HUES48 (cell line): ENCODE results near the gene TPO.

Experiments
- H3K27ac ChIP-seq: one replicate; pipeline ENCODE4 v1.7.0; 2013; ENCODE audit warnings: low read depth, low read length, inconsistent platforms
- H3K27me3 ChIP-seq: 2 replicates; pipeline ENCODE4 v1.6.1; 2013; ENCODE audit warnings: mild to moderate bottlenecking, low read length; ENCODE audit not compliant: control insufficient read depth, insufficient read depth
- H3K36me3 ChIP-seq: 2 replicates; pipeline ENCODE4 v1.6.1; 2013; ENCODE audit warnings: low read length; ENCODE audit not compliant: control insufficient read depth, insufficient read depth
- H3K4me1 ChIP-seq: 2 replicates; pipeline ENCODE4 v1.6.1; 2013; ENCODE audit warnings: mild to moderate bottlenecking, low read length; ENCODE audit not compliant: control insufficient read depth, insufficient read depth
- H3K4me3 ChIP-seq: 2 replicates; pipeline ENCODE4 v1.5.1; 2013; ENCODE audit warnings: mild to moderate bottlenecking, low read depth, low read length
- H3K9ac ChIP-seq: 2 replicates; pipeline ENCODE4 v1.6.1; 2013; ENCODE audit warnings: mild to moderate bottlenecking, low read depth, low read length, moderate library complexity
- H3K9me3 ChIP-seq: 2 replicates; pipeline ENCODE4 v1.6.1; 2013; ENCODE audit warnings: low read length; ENCODE audit not compliant: control insufficient read depth, insufficient read depth

The TPO gene

GRCh38 chr2:1539441-1539840, 126.2 kb downstream of the TPO start:
- Histone ChIP-seq H3K27me3 (no peaks in the 10 kb centered on the region), H3K36me3 (no peaks in the 10 kb centered on the region), H3K9me3 (no peaks in the 10 kb centered on the region), H3K9ac (no peak overlapping the region), H3K4me1 (no peaks in the 10 kb centered on the region), H3K4me3 (no peak overlapping the region), H3K27ac (no peak overlapping the region)

GRCh38 chr2:1539973-1540372, 126.7 kb downstream of the TPO start:
- no peak overlapping the region for H3K27ac ChIP-seq
- no peaks in the 10 kb centered on the region for H3K4me1 ChIP-seq
- no peak overlapping the region for H3K4me3 ChIP-seq
- H3K36me3 ChIP-seq: no peaks in the 10 kb centered on the region
- H3K27me3 ChIP-seq: no peaks in the 10 kb centered on the region
- no peaks in the 10 kb centered on the region for H3K9me3 ChIP-seq
- no peak overlapping the region for H3K9ac ChIP-seq

- H3K36me3 ChIP-seq: no peaks in the 10 kb centered on the region
- no peak overlapping the region for H3K4me3 ChIP-seq
- H3K4me1 ChIP-seq: no peaks in the 10 kb centered on the region
- H3K27me3 ChIP-seq: no peaks in the 10 kb centered on the region
- H3K27ac ChIP-seq: no peak overlapping the region
- H3K9ac ChIP-seq: no peak overlapping the region
- no peaks in the 10 kb centered on the region for H3K9me3 ChIP-seq
Observed at GRCh38 chr2:1540481-1540880, 127.2 kb downstream of the TPO start.

GRCh38 chr2:1541040-1541439, 127.8 kb downstream of the TPO start:
- Histone ChIP-seq H3K9me3 (no peaks in the 10 kb centered on the region), H3K36me3 (no peaks in the 10 kb centered on the region), H3K4me3 (no peak overlapping the region), H3K27ac (no peak overlapping the region), H3K9ac (no peak overlapping the region), H3K27me3 (no peaks in the 10 kb centered on the region), H3K4me1 (no peaks in the 10 kb centered on the region)

GRCh38 chr2:1541819-1542475, 128.7 kb downstream of the TPO start:
- Histone ChIP-seq H3K9me3 (no peaks in the 10 kb centered on the region), H3K4me3 (no peak overlapping the region), H3K27ac (no peak overlapping the region), H3K4me1 (no peaks in the 10 kb centered on the region), H3K36me3 (no peaks in the 10 kb centered on the region), H3K27me3 (no peaks in the 10 kb centered on the region), H3K9ac (no peak overlapping the region)

GRCh38 chr2:1542971-1543370, 129.7 kb downstream of the TPO start:
- H3K4me3 ChIP-seq: no peak overlapping the region
- H3K9me3 ChIP-seq: no peaks in the 10 kb centered on the region
- H3K36me3 ChIP-seq: no peaks in the 10 kb centered on the region
- H3K27ac ChIP-seq: no peak overlapping the region
- no peaks in the 10 kb centered on the region for H3K27me3 ChIP-seq
- no peak overlapping the region for H3K9ac ChIP-seq
- no peaks in the 10 kb centered on the region for H3K4me1 ChIP-seq

- Histone ChIP-seq H3K27me3 (no peaks in the 10 kb centered on the region), H3K9me3 (no peaks in the 10 kb centered on the region), H3K4me1 (no peaks in the 10 kb centered on the region), H3K4me3 (no peak overlapping the region), H3K36me3 (no peaks in the 10 kb centered on the region), H3K9ac (no peak overlapping the region), H3K27ac (no peak overlapping the region)
Observed at GRCh38 chr2:1543776-1544477, 130.7 kb downstream of the TPO start.

GRCh38 chr2:1544478-1545069, 131.3 kb downstream of the TPO start:
- Histone ChIP-seq H3K9ac (no peak overlapping the region), H3K4me1 (no peaks in the 10 kb centered on the region), H3K36me3 (no peaks in the 10 kb centered on the region), H3K27ac (no peak overlapping the region), H3K4me3 (no peak overlapping the region), H3K9me3 (no peaks in the 10 kb centered on the region), H3K27me3 (no peaks in the 10 kb centered on the region)

GRCh38 chr2:1546023-1546591, 132.8 kb downstream of the TPO start:
- Histone ChIP-seq H3K4me3 (no peak overlapping the region), H3K9ac (no peak overlapping the region), H3K9me3 (no peaks in the 10 kb centered on the region), H3K36me3 (no peaks in the 10 kb centered on the region), H3K4me1 (no peaks in the 10 kb centered on the region), H3K27ac (no peak overlapping the region), H3K27me3 (peaks cover 2% of the 10 kb centered on the region; the same call in 1 of the 2 replicates)

- Histone ChIP-seq H3K36me3 (no peaks in the 10 kb centered on the region), H3K9me3 (no peaks in the 10 kb centered on the region), H3K27ac (no peak overlapping the region), H3K4me1 (no peaks in the 10 kb centered on the region), H3K9ac (no peak overlapping the region), H3K27me3 (peaks cover 3% of the 10 kb centered on the region; the same call in 1 of the 2 replicates), H3K4me3 (no peak overlapping the region)
Observed at GRCh38 chr2:1546901-1547300, 133.6 kb downstream of the TPO start.
